NCI-H2107 (cell line): ENCODE measurements around the gene CDK13.

Source experiments
- DNase-seq: peaks from one replicate; lab custom pipeline; 2025; lab: John Stamatoyannopoulos, UW

CDK13 gene

GRCh38 chr7:39948956-39949928 lies 814 bp upstream of the CDK13 start:
- peak; percentile 98 for DNase-seq

- DNase-seq, result no peak
These were observed 593 bp downstream of the CDK13 start for GRCh38 chr7:39950473-39951225.

- peak; percentile 50 for DNase-seq
These were observed 1.5 kb downstream of the CDK13 start for GRCh38 chr7:39951226-39952194.

GRCh38 chr7:39952374-39952773 lies 2.3 kb downstream of the CDK13 start:
- DNase-seq, result no peak

GRCh38 chr7:39952803-39953202 lies 2.7 kb downstream of the CDK13 start:
- DNase-seq, result no peak

- no peak for DNase-seq
These were observed 4.6 kb downstream of the CDK13 start for GRCh38 chr7:39954694-39955093.

GRCh38 chr7:39958038-39958437 lies 8.0 kb downstream of the CDK13 start:
- DNase-seq, result no peak

- no peak for DNase-seq
These were observed 17.5 kb downstream of the CDK13 start for GRCh38 chr7:39967406-39968161.

- no peak for DNase-seq
These were observed 19.4 kb downstream of the CDK13 start for GRCh38 chr7:39969431-39969830.

- DNase-seq, result no peak
These were observed 21.9 kb downstream of the CDK13 start for GRCh38 chr7:39971924-39972323.

- DNase-seq, result no peak
These were observed 23.7 kb downstream of the CDK13 start for GRCh38 chr7:39973801-39974200.

- no peak for DNase-seq
These were observed 28.3 kb downstream of the CDK13 start for GRCh38 chr7:39978230-39978934.

GRCh38 chr7:39979406-39980073 lies 29.5 kb downstream of the CDK13 start:
- DNase-seq, result no peak

- DNase-seq, result no peak
These were observed 35.4 kb downstream of the CDK13 start for GRCh38 chr7:39985398-39985918.

- DNase-seq, result no peak
These were observed 37.7 kb downstream of the CDK13 start for GRCh38 chr7:39987641-39988347.

- DNase-seq, result no peak
These were observed 50.8 kb downstream of the CDK13 start for GRCh38 chr7:40000734-40001315.

GRCh38 chr7:40001649-40002048 lies 51.6 kb downstream of the CDK13 start:
- no peak for DNase-seq

- no peak for DNase-seq
These were observed 53.5 kb downstream of the CDK13 start for GRCh38 chr7:40003597-40003996.
